MV-4-11 (cell line): Measurements from ENCODE around the gene C2orf74.

Source experiments
- DNase-seq: peaks from one replicate; lab custom pipeline; 2025; lab: John Stamatoyannopoulos, UW

The C2orf74 gene

DNA sequence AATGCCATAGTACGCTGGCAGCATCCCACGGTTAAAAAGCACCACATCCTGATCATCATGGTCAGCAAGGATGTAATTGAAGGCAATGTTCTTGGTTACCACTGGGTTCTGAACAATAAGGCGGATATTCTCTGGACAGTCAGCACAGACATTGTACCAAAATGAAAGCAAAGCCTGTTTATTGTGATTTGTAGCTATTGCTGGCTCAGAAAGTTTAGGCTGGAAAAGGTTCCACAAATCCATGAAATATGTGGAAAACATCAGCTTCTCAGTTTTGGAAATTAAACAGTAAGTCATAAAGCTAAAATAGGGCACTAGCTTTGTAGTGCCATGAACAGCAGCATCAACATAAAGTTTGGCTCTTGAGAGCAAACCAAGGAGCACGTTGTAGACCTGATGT lies 52.2 kb downstream of the C2orf74 start:
- DNase-seq: no peak
